ENCODE results near the gene ARFGEF2.

- no peak for TF ChIP-seq CTCF (IDR thresholded peaks at IDR 0.05)
- TF ChIP-seq ERG (CRISPR knock-in tag; IDR thresholded peaks at IDR 0.05) = no peak
- TF ChIP-seq GRHL2 (CRISPR knock-in tag; IDR thresholded peaks at IDR 0.05; ENCODE audit: insufficient replicate concordance, severe bottlenecking) = no peak
- no peak for TF ChIP-seq FOXK1 (CRISPR knock-in tag; IDR thresholded peaks at IDR 0.05)
- TF ChIP-seq ZNF512 (CRISPR knock-in tag; IDR thresholded peaks at IDR 0.05; ENCODE audit: borderline replicate concordance) = no peak
- TF ChIP-seq ATF2 (CRISPR knock-in tag; IDR thresholded peaks at IDR 0.05; ENCODE audit: borderline replicate concordance, low read depth) = no peak
- TF ChIP-seq E2F4 (CRISPR knock-in tag; IDR thresholded peaks at IDR 0.05; ENCODE audit: borderline replicate concordance, low read depth) = no peak
- TF ChIP-seq MAX (CRISPR knock-in tag; IDR thresholded peaks at IDR 0.05) = no peak
- no peak for TF ChIP-seq ATF6 (CRISPR knock-in tag; IDR thresholded peaks at IDR 0.05)
Measured at GRCh38 chr20:48999890-49000870, 78.7 kb downstream of the ARFGEF2 start.

Data from WTC11 (cell line).